ENCODE measurements around the gene LGALS7.

LGALS7 gene

GRCh38 chr19:38725469-38726283 lies 47.6 kb downstream of the LGALS7 start:
- no peak for DNase-seq

GRCh38 chr19:38723990-38724854 lies 49.1 kb downstream of the LGALS7 start:
- DNase-seq, result no peak

GRCh38 chr19:38723606-38723965 lies 49.7 kb downstream of the LGALS7 start:
- DNase-seq, result no peak

GRCh38 chr19:38722947-38723605 lies 50.2 kb downstream of the LGALS7 start:
- no peak for DNase-seq

- DNase-seq, result peak; percentile 75
Observed at GRCh38 chr19:38721979-38722773, 51.1 kb downstream of the LGALS7 start.

- DNase-seq, result no peak
Observed at GRCh38 chr19:38721496-38721895, 51.8 kb downstream of the LGALS7 start.

Data from left hindlimb (tissue), 1 donor.